Central memory CD4-positive, alpha-beta T cell (primary cell): ENCODE results near the gene SLC15A1.

Experiments used
- DNase-seq: peaks from one replicate; pipeline ENCODE4 v3.0.0; 2022
- total RNA-seq, 3 experiments: gene quantifications; one replicate each; lab custom pipeline; 2026; lab: John Stamatoyannopoulos, UW

SLC15A1 gene, protein sequence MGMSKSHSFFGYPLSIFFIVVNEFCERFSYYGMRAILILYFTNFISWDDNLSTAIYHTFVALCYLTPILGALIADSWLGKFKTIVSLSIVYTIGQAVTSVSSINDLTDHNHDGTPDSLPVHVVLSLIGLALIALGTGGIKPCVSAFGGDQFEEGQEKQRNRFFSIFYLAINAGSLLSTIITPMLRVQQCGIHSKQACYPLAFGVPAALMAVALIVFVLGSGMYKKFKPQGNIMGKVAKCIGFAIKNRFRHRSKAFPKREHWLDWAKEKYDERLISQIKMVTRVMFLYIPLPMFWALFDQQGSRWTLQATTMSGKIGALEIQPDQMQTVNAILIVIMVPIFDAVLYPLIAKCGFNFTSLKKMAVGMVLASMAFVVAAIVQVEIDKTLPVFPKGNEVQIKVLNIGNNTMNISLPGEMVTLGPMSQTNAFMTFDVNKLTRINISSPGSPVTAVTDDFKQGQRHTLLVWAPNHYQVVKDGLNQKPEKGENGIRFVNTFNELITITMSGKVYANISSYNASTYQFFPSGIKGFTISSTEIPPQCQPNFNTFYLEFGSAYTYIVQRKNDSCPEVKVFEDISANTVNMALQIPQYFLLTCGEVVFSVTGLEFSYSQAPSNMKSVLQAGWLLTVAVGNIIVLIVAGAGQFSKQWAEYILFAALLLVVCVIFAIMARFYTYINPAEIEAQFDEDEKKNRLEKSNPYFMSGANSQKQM
- total RNA-seq = 0 reads per million in 3 experiments

DNA sequence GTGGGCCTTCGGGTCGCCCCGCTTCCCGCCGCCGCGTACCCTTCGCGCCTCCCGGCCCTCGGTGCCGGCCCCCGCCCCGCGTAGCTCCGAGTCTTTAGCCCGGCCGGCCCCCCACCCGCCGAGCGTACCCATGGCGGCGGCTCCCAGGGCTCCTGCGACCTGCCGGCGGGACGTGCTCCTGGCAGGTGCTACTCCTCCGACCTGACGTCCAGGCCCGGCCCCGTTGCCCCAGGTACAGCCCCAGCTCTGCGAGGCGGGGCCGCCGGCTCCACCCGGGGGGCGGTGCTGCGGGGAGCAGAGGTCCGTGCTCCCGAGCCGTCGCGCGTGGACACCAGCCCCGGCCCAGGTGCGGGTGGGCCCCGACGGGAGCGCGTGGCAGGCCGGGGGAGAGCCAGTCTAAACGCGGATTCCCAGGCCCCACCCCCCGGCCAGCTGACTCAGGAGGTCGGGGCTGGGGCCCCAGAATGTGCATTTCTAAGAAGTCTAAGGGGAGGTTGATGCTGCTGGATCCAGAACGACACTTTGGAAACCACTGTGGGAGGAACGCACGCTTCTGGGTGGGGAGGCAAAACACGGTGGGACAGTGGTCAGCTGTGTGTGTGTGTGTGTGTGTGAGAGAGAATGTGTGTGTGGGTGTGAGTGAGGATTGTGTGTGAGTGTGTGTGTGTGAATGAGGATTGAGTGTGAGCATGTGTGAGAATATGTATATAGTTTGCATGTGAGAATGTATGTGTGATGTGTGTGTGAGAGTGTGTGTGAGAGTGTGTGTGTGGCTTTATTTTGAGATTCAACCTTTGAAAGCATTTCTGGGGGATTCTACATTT, at the start of gene SLC15A1:
Gene SLC15A1 (minus strand): TSS at position 206 of the 824 bp plus-strand sequence. CDS start 74 bp downstream, at position 132.
- no peak for DNase-seq

DNA sequence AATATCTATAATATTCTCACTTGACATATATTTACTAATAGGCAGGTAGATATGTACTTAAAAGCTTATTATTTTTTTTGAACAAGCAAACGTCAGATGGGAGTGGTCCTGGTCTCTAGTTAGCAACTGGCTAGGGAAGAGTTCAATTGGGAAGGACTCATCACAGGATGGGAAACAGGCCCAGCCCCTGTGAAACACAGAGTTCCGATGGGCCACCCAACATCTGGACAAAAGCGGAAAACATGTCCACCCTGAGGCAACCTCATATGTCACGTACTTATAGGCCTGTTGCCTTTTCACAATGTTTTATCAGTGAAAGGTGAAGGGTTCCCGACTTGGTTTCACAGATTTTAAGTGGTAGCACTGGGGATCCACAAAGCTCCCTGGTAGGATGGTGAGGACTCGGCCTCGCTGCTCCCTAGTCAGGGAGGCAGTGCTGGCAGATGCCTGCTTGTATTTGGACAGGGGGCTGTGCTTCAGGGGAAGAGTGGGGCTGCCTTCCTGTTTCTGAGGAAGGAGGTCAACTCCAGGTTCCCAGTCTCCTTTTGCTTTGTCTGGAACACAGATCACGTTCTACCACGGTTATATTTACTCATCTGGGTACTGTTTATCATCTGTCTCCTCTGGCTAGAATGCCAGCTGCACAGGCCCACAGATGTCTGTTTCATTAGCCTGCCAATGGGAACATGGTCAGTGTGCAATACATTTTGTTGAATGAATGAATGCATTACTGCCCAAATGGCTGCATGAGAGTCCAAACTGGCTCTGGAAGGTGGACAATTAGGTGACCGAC, 49.4 kb upstream of the SLC15A1 start:
- no peak for DNase-seq

DNA sequence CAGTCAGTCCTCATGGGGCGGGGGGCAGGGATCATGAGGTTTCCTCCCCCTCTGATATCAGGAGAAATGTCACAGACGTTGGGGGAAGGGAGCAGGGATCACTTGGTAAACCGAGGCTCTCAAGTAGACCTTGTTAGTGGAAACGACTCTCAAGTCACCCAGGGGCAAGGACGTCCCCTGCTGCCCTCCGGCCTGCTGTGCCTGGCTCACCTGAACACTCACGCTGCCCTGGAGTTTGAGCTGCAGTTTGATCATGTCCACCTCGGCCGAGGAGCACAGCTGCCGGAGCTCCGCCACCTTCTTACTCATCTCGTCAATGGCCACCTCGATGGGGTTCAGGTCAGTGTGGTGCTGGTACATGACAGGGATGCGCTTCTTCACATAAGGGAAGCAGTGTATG, 47.6 kb upstream of the SLC15A1 start:
- no peak for DNase-seq

DNA sequence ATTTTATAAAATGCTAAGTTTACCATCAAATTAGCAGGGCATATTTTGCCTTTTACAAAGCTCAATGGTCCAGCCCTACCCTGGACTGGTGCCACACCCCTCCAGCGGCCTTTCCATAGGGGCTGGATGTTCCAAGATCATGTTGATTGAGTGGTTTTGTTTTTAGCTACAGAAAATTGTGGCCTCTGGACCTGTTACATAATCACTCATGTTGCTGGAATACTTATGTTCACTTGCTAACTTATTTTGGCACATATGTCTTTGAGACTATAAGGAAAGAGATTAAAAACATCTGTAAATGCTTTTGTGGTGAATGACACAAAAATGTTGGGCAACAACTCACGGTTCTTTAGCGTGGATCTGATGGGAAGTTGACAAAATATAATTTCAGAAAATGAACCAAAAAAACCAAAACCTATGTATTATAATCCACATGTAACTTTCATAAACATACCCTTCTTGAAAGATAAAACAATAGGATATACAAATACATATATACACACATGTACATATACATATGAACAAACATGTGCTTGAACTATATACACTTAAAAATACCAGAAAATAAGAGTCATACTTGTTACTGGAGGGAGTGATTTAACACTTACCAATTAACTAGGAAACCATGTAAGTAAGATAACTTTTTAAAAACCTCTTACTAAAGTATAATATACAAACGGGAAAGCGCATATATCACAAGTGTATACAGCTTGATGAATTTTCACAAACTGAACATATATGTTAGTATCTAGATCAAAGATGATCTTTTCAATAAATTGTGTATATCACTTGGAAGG, 46.6 kb upstream of the SLC15A1 start:
- DNase-seq = no peak

DNA sequence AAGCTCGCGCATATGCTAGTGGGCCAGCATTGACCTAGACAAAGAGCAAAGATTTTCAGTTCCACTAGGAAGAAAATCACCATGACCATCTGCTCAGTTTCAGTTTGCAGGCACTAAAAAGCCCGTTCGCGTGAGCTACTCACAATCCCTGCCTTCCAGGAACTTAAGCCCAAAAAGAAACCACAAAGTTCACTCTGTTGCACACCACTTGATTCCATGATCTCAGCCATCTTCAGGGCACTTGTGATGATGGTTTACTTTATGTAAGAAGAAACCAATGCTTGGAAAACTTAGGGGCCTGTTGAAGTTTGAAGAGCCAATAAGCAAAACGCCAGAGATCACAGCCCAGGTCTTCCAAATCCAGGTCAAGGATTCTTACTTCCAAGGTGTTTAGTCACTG, 45.0 kb upstream of the SLC15A1 start:
- no peak for DNase-seq

DNA sequence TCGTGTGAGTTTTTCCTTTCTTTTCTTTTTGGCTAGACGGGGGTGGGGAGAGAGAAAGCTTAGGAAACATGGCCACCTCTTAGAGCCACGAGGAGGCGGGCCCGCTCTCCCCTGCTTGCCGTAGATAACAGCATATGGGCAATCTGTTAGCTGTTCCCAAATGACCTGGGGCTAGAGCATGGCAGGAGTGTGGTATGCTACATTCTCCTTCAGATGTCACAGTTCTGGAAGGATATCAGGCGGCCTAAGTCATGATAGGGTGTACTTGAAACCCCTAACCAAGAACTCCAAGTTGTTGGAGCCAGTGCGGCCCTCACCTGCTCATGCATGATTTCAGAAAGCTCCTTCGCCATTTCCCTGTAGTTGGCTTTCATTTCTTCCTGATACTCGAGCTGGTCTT, 44.3 kb upstream of the SLC15A1 start:
- DNase-seq = no peak

DNA sequence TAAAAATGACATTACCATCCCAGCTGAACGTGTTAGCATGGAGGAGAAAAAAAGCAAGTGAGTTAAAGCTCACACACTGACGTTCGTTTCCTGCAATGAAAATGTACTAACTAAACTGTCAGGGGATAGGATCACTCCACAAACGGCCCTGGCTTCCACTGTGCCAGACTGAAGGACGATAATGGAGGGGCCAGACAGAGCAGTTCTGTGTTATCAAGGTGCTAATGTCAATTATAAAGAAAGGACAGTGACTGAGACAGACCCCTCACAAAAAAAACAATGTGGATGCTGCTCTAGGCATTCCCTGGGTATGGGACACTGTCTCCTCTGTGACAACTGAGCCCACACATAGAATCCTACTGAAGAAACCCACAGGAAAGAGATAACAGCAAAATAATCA, 43.7 kb upstream of the SLC15A1 start:
- DNase-seq = no peak

DNA sequence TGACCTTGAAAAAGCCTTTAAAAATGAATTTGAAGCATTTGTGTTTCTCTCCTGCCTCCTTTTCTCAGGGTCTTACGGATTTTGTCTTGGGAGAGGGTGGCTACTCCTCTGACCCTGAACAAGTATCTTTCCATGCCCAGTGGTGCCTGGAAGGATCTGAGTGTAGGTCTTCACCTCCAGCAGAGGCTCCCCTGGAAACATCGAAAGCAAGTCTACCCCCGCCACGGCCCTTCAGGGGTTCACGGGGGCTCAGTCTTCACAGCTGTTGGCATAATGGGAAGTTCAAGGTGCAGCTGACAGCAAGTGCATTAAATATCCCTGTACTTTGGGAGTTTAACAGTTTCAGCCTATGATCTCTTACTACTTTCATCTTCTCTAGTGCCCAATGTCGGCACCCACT, 42.7 kb upstream of the SLC15A1 start:
- DNase-seq = no peak

DNA sequence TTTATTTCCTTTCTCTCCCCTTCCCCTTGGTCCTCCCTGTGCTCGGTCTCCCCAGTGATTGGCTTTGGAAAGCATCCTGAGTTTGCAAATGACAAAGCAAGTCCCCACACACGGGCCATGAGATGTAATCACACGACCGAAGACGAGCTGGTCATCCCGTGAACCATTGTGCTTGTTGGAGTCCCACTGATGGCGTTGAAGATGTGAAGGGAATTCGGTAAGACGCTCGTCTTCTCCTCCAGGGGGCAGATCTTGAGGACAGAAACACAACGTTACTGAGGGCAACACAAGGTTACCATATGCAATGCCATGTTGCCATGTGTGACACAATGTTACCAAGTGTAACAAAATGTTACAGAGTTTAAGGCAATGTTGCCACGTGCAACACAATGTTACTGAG, 42.0 kb upstream of the SLC15A1 start:
- no peak for DNase-seq

DNA sequence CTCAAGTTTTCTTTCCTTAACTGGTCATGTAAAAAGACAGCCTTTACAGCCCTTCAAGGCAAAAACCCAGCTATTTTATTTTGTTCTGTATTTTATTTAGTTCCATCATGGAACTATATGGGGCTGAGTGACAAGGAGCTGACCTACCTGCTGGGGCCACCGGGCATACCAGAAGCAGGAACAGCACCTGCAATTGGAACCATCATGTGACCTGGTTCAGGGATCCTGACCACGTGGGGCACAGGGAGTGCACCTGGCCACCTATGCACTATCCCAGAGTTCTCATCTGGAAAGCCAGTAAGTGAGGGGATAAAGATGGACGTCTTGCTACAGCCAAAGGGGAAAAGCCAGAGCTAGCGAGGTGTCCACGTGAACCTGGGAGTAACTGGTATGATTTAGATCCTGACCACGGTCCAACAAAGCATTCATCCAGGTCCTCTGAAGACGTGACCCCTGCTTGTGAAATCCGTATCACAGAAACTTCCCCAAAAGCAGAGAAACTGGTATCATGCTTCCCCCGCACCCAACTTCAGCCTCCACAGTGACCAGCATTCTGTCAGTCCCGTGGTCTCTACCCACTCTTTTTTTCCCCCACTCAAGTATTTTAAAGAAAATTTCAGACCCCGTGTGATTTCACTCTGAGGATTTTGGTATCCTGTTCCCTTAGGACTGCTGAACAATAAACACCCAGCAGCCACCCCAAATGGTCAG, 40.5 kb upstream of the SLC15A1 start:
- DNase-seq = no peak

DNA sequence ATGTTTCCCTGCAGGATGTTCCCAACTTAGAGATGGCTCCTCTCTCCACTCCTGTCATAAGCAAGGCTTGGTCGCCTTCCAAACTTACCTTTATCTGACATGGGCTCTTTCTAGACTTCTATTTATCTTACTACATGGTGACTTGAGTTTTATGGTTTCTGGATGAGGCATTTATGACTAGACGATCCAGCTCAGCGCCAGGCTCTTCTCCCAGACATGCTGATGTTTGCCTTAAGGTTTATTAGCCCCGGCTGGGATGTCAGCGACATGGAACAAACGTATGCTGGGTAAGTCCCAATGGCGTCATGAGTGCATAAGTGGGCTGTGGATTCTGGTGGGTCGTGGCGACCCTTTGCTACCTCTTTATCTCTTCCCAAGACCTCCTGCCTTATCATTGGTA, 39.8 kb upstream of the SLC15A1 start:
- DNase-seq = no peak

DNA sequence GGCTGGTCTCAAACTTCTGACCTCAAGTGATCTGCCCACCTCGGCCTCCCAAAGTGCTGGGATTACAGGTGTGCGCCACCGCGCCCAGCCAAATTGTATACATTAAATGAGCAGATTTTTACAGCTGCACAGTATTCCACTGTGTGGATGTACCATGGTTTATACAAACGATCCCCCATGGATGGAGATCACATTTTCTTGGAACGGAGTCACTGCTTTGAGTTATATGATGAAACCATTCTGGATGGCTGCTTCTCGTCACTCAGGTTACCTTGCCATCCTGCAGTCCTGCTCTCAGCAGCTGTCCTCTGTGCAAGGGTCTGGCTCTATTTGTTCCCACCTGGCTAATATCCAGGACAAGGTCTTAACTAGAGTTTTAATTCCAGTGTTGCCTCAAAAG, 39.1 kb upstream of the SLC15A1 start:
- no peak for DNase-seq

DNA sequence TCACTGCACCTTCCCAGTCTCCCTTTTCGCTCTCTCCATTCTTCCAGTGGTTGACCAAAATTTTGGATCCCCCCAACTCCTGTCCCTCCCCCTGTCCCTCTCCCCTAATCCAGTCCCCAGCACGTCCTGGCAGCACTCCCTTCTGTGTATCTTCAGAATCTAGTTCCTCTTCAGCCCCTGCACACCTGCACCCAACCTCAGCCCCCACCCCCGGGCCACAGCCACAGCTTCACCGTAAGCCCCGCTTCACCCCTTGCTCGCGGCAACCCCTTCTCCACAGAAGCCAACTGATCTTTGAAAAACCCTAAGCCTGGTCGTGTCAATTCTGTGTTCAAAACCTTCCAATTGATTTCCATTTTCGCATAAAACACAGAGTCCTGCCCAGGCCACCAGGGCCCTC, 35.5 kb upstream of the SLC15A1 start:
- DNase-seq = no peak

DNA sequence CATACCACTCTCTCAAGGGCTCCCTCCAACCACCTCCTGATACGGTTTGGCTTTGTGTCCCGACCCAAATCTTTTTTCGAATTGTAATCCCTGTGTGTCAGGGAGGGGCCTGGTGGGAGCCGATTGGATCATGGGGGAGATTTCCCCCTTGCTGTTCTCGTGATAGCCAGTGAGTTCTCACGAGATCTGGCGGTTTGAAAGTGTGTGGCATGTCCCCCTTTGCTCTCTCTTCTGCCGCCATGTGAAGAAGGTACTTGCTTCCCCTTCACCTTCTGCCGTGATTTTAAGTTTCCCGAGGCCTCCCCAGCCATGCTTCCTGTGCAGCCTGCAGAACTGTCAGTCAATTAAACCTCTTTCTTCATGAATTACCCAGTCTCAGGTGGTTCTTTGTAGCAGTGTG, 34.7 kb upstream of the SLC15A1 start:
- no peak for DNase-seq

DNA sequence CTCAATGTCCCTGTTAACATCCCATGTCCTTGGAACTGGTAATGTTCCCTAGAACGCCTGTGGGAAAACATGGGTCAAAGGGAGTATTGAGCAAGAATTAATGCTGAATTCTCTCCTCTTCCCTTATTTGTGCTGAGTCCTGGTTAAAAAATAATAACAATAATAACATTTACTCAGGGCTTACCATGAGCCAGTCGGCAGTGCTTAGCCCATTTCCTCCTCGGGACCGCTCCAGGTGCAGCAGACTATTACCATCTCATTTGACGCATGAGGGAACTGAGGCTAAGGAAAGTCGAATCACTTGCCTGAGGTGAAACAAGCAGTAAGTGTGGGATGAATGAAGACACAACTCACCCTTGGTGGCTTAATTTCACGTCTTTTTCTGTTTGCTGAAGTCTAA, 33.6 kb upstream of the SLC15A1 start:
- no peak for DNase-seq

DNA sequence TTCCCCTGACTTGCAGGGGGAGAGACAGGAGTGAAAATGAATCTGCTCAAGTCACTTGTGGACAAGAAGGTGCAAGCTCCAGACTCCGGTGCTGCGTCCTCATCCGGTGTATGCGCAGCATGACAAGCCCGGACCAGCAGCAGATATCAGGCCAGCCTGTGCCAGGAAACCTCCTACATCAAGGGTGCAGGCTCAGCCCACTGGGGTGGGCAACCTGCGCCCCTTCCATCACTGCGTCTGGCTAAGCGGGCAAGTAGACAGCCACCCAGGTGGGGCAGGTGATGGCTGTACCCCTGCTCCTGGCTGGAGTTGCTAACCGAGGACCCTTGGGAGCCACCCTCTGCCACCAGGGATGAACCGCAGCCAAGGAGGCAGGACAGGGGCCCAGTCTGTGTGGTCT, 32.9 kb upstream of the SLC15A1 start:
- DNase-seq = no peak

DNA sequence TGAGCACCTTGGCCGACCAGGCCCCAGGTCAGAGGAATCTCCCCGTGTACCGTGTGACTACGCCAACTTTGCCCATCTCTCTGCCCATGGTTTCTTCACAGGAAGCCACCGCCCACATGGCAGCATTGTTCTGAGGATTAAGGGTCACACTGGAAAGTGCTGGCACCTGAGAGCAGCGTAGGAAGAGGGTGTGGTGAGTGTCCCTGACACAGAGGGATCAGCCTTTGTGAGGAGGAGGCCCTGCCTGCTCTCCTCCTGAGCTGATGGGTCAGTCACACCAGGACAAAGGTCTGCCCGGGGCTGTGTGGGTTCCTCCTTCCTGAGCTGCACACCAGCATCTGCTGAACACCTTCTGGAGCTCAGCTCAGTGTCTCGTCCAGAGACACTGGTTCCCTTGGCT, 32.2 kb upstream of the SLC15A1 start:
- no peak for DNase-seq

DNA sequence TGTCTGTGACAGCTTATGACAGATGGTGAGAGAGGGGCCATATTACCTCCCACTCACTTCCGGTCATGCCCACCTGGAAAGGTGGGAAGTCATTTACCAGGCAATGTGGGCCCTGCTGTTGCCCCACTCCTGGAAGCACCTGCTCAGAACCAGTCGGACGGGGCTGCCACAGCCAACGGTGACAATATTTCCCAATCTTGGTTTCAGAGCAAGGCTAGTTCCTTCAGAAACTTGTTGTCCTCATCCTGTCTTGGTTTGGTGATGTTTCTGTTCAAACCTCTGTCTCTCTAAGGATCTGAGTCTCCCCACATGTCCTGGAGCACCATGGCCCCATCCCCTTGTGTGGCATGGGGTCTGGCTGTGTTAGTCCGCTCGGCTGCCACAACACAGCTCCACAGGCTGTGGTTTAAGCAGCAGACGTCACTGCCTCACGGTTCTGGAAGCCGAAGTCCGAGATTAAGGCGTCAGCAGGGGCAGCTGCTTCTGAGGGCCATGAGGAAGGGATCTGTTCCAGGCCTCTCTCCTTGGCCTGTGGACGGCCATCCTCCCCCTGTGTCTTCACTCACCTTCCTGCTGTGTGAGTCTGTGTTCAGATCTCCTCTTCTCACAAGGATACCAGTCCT, 31.5 kb upstream of the SLC15A1 start:
- DNase-seq = no peak

DNA sequence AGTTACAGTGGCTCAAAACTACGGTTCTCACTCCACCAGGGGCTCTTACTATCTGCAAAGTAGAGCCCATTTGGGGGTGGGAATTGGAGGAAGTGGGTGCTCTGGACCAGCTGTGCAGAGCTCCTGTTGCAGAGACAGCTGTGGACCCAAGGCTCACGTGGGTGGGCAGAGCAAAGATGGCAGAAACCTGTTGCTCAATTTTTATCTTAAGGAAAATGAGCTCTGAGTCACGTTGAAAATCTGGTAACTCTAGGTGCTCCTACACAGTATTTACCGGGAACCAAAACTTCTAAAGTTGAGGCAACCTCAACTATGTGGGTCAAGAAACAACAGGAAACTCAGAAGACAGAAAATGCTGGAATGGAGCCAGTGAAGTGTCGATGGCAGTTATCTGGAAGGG, 30.2 kb upstream of the SLC15A1 start:
- no peak for DNase-seq

DNA sequence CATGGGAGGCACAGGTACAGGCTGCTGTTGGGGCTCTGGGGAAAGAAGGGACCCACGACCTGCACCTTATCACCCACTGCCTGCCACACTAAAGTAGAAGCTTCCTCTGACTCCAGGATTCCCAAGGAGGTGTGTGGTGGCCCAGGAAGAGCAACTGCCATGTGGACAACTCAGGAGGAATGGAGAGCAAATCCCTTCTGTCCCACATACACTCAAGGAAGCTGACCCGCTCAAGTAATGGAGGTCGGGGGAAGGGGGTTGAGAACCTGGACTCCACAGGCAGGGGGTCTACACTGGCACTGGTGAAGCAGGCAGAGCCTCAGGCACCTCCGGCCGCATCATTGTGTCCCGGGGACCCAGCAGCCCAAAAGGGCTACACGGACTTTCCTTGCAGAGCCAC, 29.4 kb upstream of the SLC15A1 start:
- no peak for DNase-seq

DNA sequence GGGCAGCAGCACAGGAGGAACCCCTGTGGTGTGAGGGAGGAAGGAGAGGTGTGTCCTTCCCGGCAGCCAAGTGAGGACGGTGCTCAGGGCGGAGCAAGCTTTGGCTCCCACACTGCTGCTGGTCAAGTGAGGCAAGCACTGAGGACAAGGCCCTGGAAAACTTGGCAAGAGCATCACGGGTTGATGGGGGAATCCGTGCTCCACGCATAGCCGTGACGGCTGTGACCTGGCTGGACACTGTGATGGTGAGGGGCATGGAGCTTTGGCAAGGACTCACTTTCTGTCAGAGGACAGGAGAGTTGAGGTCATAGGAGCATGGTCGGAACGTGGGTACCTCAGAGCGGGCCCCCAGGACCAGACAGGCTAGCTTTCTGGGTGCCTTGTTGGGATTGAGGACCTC, 29.0 kb upstream of the SLC15A1 start:
- no peak for DNase-seq
